Right ventricle myocardium inferior (tissue), 1 donor: ENCODE measurements around the gene ATP9B. TPM values are rescaled to one million over a fixed set of nuclear protein-coding genes. Genes with fewer than 3 reads are reported as not detected.
A peak's percentile ranks its signal among the peaks of the same experiment; 100 is the strongest.

ENCODE experiments used
- ATAC-seq: fragments of 200-7000 bp; cut with Tn5 transposase; one replicate; pipeline ENCODE4 v1.9.1; 2020; ENCODE audit warnings: mild to moderate bottlenecking, moderate library complexity
- DNase-seq: peaks from one replicate; pipeline ENCODE4 v3.0.0; 2021; ENCODE audit errors: missing footprints
- intact Hi-C: fragments of 100-400 bp; cut with DNase I; formaldehyde crosslinking; loops from one replicate; pipeline ENCODE4 v1.11.0; 2022
- total RNA-seq: library from RNA; stranded (reverse); fragmentation: NEBNext Ultra II Directional; extraction: Animal tissue kit (Norgen Biotek cat#: 25700); gene quantifications from one replicate; pipeline ENCODE4 v1.2.1, GENCODE V29; 2021
- donor health status: DM: no; HTN: yes; CAD: no; lungs with severe emphysema.

ATP9B gene
- total RNA-seq, 1 donor from 2014 or later, result 11.7 TPM

- DNase-seq (no peak), ATAC-seq (no peak)
- intact Hi-C loops, result no loop called here
Measured at GRCh38 chr18:79332646-79333045, 263.5 kb downstream of the ATP9B start.

DNA sequence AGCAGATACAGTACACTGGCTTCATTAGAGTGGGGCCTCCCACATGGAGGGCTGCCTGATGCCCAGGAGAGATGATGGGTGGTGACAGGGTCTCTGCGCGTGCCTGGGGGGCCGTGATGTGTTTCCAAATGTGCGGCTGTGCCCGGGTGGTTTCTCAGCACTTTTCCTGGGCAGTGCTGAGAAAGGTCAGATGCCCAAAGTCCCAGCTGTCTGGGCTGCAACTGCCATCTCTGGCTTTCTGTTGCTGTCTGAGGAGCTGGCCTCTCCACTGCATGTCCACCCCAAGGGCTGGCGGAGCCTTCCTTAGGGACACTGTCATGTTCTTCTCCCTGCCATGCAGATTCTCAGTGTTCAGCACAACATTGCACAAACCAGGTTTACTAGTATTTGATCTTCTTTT is 263.9 kb downstream of the ATP9B start:
- DNase-seq (no peak), ATAC-seq (no peak)
- intact Hi-C loops, result no loop called here

DNA sequence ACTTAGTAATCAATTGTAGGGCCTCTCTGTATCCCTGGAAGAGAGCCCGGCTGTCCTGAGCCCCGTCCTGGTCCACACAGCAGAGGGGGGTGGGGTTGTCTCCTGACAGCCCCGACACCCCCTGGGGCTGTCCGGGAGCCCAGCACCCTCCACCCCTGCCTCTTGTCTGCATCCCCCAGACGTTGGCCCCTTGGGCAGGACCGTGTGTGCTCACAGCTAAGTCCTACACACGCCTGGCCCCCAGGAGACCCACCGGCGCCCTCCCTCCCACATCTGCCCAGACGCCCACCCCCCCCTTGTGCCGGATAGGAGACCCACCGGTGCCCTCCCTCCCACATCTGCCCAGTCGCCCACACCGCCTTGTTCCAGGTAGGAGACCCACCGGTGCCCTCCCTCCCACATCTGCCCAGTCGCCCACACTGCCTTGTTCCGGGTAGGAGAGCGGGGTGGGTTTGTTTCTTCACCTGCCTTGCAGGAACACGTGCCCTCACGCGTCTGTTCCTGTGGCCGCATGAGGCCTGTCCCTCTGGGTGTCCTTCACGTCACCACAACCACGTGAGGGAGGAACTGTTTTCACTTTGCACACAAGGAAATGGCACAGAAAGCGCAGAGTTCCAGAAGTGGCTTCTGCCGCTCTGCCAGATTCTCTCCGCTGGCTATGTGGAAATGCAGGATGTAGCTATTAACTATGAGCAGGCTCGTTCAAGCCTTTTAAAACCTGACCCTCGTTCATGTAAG is 265.5 kb downstream of the ATP9B start:
- ATAC-seq (peak; percentile 13), DNase-seq (no peak)
- intact Hi-C loops, result no loop called here

DNA sequence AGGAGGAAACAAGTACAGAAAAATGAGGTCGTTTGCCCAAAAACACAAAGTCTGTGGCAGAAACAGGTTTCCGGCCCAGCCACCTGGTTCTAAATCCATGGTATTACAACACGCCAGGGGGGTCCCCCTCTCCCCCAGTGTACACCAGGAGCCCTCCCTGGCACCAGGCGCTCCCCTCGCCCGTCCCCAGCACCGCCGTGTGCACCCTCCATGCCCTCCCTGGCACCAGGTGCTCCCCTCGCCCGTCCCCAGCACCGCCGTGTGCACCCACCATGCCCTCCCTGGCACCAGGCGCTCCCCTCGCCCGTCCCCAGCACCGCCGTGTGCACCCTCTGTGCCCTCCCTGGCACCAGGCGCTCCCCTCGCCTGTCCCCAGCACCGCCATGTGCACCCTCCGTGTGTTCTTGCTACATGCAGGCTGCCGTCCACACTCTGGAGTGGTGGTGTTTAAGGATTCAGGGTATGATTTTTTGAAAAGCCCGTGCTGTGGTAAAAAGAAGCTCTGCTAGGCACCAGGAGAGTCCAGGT is 266.7 kb downstream of the ATP9B start:
- DNase-seq, result no peak
- intact Hi-C loops, result no loop called here
- ATAC-seq, result no peak

DNA sequence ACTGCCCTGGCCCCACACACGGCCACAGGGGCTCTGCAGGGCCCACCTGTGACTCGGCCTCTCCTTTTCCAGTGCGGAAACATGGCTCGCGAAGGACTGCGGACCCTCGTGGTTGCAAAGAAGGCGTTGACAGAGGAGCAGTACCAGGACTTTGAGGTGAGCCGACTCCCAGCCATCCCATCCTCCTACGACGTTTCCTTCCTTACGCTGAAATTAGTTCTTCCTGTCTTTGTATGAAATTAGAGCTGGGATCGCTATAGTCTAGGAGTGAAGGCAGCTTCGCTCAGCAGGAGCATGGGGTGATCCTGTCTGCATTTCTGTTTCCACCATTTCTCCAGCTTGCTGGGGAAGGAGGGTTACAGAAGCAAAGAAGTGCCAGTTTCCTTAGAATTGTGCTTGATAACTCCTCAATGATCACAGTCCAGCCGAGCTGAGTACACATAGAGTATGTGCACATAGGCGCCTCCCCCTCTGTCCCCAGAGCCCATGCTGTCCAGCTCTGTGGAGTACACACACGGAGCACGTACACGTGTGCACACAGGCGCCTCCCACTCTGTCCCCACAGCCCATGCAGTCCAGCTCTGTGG is 267.5 kb downstream of the ATP9B start:
- ATAC-seq (no peak), DNase-seq (no peak)
- intact Hi-C loops, result no loop called here

DNA sequence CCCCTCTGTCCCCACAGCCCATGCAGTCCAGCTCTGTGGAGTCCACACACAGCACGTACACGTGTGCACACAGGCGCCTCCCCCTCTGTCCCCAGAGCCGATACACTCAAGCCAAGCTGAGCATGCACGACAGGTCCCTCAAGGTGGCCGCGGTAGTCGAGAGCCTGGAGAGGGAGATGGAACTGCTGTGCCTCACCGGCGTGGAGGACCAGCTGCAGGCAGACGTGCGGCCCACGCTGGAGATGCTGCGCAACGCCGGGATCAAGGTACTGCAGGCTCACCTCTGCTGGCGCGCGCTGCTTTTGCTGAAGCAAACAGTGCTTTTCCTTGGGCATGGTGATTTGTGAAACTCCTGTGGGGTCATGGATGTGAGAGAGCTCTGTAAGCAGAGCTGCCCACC is 268.0 kb downstream of the ATP9B start:
- DNase-seq (no peak), ATAC-seq (no peak)
- intact Hi-C loops, result no loop called here

GRCh38 chr18:79337620-79338019 is 268.4 kb downstream of the ATP9B start:
- intact Hi-C loops, result no loop called here
- no peak for DNase-seq

GRCh38 chr18:79339094-79339908 is 270.1 kb downstream of the ATP9B start:
- DNase-seq, result no peak
- no peak for ATAC-seq
- intact Hi-C loops, result no loop called here

More at GRCh38 chr18:79337620-79338019, 268.4 kb downstream of the ATP9B start:
- no peak for ATAC-seq

GRCh38 chr18:79343567-79344207 is 274.5 kb downstream of the ATP9B start:
- no peak for DNase-seq
- no peak for ATAC-seq
- intact Hi-C loops, result no loop called here

- intact Hi-C loops, result no loop called here
- no peak for ATAC-seq
Measured at GRCh38 chr18:79344208-79344581, 275.0 kb downstream of the ATP9B start.

DNA sequence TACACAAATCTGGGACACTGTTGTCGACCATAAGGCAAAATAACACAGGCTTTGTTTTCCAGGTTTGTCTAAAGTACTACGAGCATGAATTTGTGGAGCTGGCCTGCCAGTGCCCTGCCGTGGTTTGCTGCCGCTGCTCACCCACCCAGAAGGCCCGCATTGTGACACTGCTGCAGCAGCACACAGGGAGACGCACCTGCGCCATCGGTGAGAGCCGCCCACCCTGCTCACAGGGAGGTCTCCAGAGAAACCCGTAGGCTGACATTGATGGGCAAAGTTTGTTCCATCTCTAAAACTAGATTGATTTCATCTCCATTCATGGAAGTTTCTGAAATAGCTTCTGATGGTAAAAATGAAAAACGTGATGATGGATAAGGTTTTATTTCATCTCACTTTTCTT is 276.2 kb downstream of the ATP9B start:
- DNase-seq (no peak), ATAC-seq (no peak)
- intact Hi-C loops, result no loop called here

More at GRCh38 chr18:79344208-79344581, 275.0 kb downstream of the ATP9B start:
- no peak for DNase-seq

- ATAC-seq, result no peak
- intact Hi-C loops, result no loop called here
- DNase-seq, result no peak
Measured at GRCh38 chr18:79345981-79346380, 276.8 kb downstream of the ATP9B start.

GRCh38 chr18:79348066-79348465 is 278.9 kb downstream of the ATP9B start:
- intact Hi-C loops, result no loop called here

GRCh38 chr18:79352432-79352831 is 283.2 kb downstream of the ATP9B start:
- intact Hi-C loops, result no loop called here
- DNase-seq (no peak), ATAC-seq (no peak)

More at GRCh38 chr18:79348066-79348465, 278.9 kb downstream of the ATP9B start:
- DNase-seq (no peak), ATAC-seq (no peak)

DNA sequence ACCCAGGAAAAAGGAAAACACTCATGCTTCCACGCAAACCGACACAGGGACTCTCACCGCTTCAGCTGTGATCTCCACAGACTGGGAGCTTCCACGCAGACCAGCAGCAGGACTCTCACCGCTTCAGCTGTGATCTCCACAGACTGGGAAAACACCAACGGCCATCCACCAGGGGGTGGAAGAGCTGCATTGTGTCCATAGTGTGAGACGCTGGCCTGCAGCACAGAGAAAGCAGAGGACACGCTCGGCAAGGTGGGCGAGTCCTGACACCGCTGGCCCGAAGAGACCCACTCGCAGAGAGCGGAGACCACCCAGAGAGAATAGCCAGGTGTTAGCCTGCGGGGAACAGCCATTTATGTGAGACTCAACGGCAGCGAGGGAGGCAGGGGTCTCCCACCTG is 284.1 kb downstream of the ATP9B start:
- no peak for DNase-seq
- ATAC-seq, result peak; percentile 23
- intact Hi-C loops, result no loop called here

DNA sequence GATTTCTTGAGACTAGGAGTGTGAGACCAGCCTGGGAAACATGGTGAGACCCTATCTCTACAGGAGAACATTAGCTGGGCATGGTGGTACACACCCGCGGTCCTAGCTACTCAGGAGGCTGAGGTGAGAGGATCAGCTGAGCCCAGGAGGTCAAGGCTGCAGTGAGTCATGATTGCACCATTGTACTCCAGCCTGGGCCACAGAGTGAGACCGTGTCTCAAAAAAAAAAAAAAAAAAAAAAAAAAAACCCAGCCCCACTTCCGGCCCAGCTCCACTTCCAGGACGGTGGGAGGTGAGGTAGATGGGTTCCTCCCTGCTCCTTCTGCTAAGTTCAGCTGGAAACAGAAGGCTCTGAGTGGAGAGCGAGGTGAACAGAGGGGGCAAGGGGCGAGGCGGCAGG is 285.2 kb downstream of the ATP9B start:
- intact Hi-C loops, result no loop called here
- DNase-seq (no peak), ATAC-seq (no peak)

DNA sequence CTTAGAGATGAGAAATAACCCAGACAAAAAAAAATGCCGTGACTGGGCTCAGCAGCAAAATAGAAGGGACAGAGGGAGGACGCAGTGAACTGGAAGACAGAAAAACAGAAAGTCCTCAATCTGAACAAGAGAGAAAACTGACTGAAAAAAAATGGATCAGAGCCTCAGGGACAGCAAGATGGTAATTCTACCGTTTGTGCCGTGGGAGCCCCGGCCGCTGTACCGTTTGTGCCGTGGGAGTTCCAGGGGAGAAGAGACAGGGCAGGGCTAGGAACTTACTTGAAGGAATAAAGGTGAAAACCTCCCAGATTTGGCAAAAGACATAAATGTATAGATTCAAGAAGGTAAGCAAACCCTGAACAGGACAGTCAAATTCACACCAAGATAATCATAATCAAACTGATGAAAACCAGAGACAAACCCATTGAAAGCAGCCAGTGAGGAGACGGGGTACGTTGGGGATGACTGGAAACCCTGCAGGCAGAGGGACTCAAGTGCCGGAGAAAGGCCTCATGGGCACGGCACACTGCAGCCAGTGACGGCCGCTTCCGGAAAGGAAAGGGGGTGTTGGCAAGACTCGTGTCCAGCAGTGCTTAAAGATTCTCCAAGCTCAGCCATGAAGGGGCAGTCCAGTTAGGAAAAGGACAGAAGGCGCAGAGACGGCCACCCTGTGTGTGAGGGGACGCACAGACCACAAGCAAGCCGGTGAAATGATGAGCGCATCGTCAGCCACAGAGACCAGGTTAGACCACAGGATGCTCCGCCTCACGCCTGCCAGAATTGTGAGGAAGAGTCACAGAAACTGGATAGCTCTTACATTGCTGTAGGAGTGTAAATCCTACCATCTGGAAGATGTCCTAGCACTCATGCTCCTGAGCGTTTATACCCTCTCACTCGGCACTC is 286.5 kb downstream of the ATP9B start:
- intact Hi-C loops, result no loop called here
- ATAC-seq, result no peak
- no peak for DNase-seq

- intact Hi-C loops, result no loop called here
- DNase-seq (no peak), ATAC-seq (no peak)
Measured at GRCh38 chr18:79356435-79356834, 287.2 kb downstream of the ATP9B start.
